HepG2 (cell line): ENCODE results near the gene GALNT18. TPM values are rescaled to one million over a fixed set of nuclear protein-coding genes. Genes with fewer than 3 reads are reported as not detected.

Source experiments
- ATAC-seq: fragments of 200-7000 bp; cut with Tn5 transposase; 3 replicates; pipeline ENCODE4 v1.9.1; 2020; ENCODE audit warnings: mild to moderate bottlenecking, moderate library complexity
- BruUV-seq: library from RNA; stranded (reverse); fragments of 400-500 nt; replicated peaks from 2 replicates; lab custom pipeline; 2021; lab: Mats Ljungman, UMichigan
- CTCF ChIA-PET: fragments of 300-600 bp; formaldehyde crosslinking; extraction: SDS; loops from one replicate; lab custom pipeline; 2021; ENCODE audit warnings: low total read pairs, inconsistent platforms, low intra/inter-chr PET ratio; lab: Yijun Ruan, JAX
- POLR2A ChIA-PET: fragments of 350-600 bp; sonication (Branson Sonifier 250); formaldehyde crosslinking; loops from one replicate; lab custom pipeline; 2020; ENCODE audit warnings: antibody characterized with exemption, inconsistent platforms; lab: Yijun Ruan, JAX
- DNase-seq: peaks from one replicate; pipeline ENCODE4 v3.0.0-alpha.2; 2015; ENCODE audit warnings: low spot score
- FAIRE-seq: peaks from 3 replicates; lab custom pipeline; 2011; peaks lifted over from hg19 to GRCh38; lab: Jason Lieb, UNC
- H2AFZ ChIP-seq: one replicate; pipeline ENCODE4 v1.6.1; 2011; ENCODE audit warnings: low read length, inconsistent platforms
- H3K27ac ChIP-seq: fragments of 300-600 bp; 3 replicates; pipeline ENCODE4 v1.8.0; 2011; ENCODE audit warnings: mixed run types, mild to moderate bottlenecking, mixed read lengths, low read length, inconsistent platforms; ENCODE audit not compliant: insufficient read depth; ENCODE audit errors: extremely low read length
- H3K27me3 ChIP-seq, 2 experiments: fragments of 200-600 bp in 1 of 2; 2 replicates in 1 of 2; 3 replicates in 1 of 2; pipeline versions ENCODE4 v1.6.0 to v1.8.0; 2011; ENCODE audit warnings: low read length in 2 of 2, mild to moderate bottlenecking in 2 of 2, moderate library complexity in 2 of 2, inconsistent platforms in 1 of 2; ENCODE audit not compliant: insufficient read depth in 2 of 2, control insufficient read depth in 1 of 2
- H3K36me3 ChIP-seq, 2 experiments: fragments of 200-600 bp in 1 of 2; replicated peaks in 1 of 2; 2 replicates in 1 of 2; 3 replicates in 1 of 2; pipeline versions ENCODE4 v1.5.1 to v1.8.0; 2011; ENCODE audit warnings: low read length in 2 of 2, inconsistent platforms in 1 of 2; ENCODE audit not compliant: insufficient read depth in 2 of 2, control insufficient read depth in 1 of 2
- H3K4me1 ChIP-seq: 2 replicates; pipeline ENCODE4 v1.5.1; 2012; ENCODE audit warnings: low read length, inconsistent platforms; ENCODE audit not compliant: insufficient read depth
- H3K4me2 ChIP-seq: 2 replicates; pipeline ENCODE4 v1.6.0; 2011; ENCODE audit warnings: low read depth, low read length, inconsistent platforms
- H3K4me3 ChIP-seq, 3 experiments: fragments of 200-600 bp in 1 of 3; sonication (generic), shearing (Covaris generic) in 1 of 3; replicated peaks in 1 of 3; 2 replicates each; pipeline ENCODE4 v1.5.1; 2011 to 2016; ENCODE audit warnings: low read length in 3 of 3, inconsistent platforms in 2 of 3, low read depth in 2 of 3, mild to moderate bottlenecking in 2 of 3, control low read depth in 1 of 3, mixed read lengths in 1 of 3; ENCODE audit not compliant: insufficient read depth in 1 of 3
- H3K79me2 ChIP-seq: one replicate; pipeline ENCODE4 v1.6.1; 2011; ENCODE audit warnings: low read length, inconsistent platforms; ENCODE audit not compliant: insufficient read depth
- H3K9ac ChIP-seq: 2 replicates; pipeline ENCODE4 v1.6.0; 2011; ENCODE audit warnings: mild to moderate bottlenecking, low read depth, low read length, inconsistent platforms; ENCODE audit not compliant: insufficient read depth
- H3K9me3 ChIP-seq: 2 replicates; pipeline ENCODE4 v1.5.1; 2012; ENCODE audit warnings: mild to moderate bottlenecking, low read length
- H4K20me1 ChIP-seq: 2 replicates; pipeline ENCODE4 v1.6.0; 2011; ENCODE audit warnings: inconsistent platforms, mild to moderate bottlenecking, low read length, moderate library complexity; ENCODE audit not compliant: insufficient read depth
- JARID2 ChIP-seq: sonication (generic); formaldehyde crosslinking; IDR thresholded peaks from 2 replicates; pipeline ENCODE4 v1.8.1; 2023; ENCODE audit warnings: missing genetic modification reagents, inconsistent platforms; ENCODE audit not compliant: insufficient replicate concordance
- NCOA1 ChIP-seq: sonication (generic); formaldehyde crosslinking; IDR thresholded peaks from 2 replicates; pipeline ENCODE4 v1.9.0; 2021; ENCODE audit warnings: missing genetic modification reagents
- NPAS2 ChIP-seq: sonication (generic); formaldehyde crosslinking; IDR thresholded peaks from 2 replicates; pipeline ENCODE4 v1.8.0; 2022; ENCODE audit warnings: mild to moderate bottlenecking, missing genetic modification reagents, borderline replicate concordance
- NR2F2 ChIP-seq: IDR thresholded peaks from 2 replicates; pipeline ENCODE4 v1.6.1; 2012; ENCODE audit warnings: low read depth, inconsistent platforms, borderline replicate concordance
- ZNF674 ChIP-seq: sonication (generic); formaldehyde crosslinking; IDR thresholded peaks from 2 replicates; pipeline ENCODE4 v1.5.0; 2020; ENCODE audit warnings: low read depth, mild to moderate bottlenecking, missing genetic modification reagents
- WGBS: methylation state at CpG from one replicate; pipeline ENCODE4 v1.1.6; 2017; ENCODE audit warnings: low lambda C conversion rate; 5-methylcytosine and 5-hydroxymethylcytosine counted together
- in situ Hi-C: cut with HindIII; loops from 2 replicates; pipeline ENCODE4 v1.10.0; 2017; ENCODE audit warnings: low pct_unique_long_range_greater_than_20kb; ENCODE audit not compliant: extremely low pct_ligation_motif_present
- intact Hi-C: fragments of 100-400 bp; cut with micrococcal nuclease; formaldehyde crosslinking; loops from one replicate; pipeline ENCODE4 v1.10.0; 2022; ENCODE audit not compliant: unreplicated experiment
- polyA plus RNA-seq, 8 experiments: library from polyadenylated mRNA; depleted of rRNA in 3 of 8; stranded (reverse) in 7 of 8; unstranded in 1 of 8; fragments of >200 nt; fragmentation: Illumina TruSeq in 4 of 8; extraction: Trizol in 4 of 8; gene quantifications; 2 replicates each; pipeline versions ENCODE4 v1.2.1 to v1.2.3, GENCODE V29; 2011 to 2016; ENCODE audit warnings: low read depth in 4 of 8, missing spikeins in 1 of 8, mixed read lengths in 1 of 8; ENCODE audit not compliant: insufficient read depth in 1 of 8
- total RNA-seq, 5 experiments: library from RNA; depleted of rRNA; stranded (reverse); fragments of >200 nt; fragmentation: Illumina TruSeq; extraction: Trizol; gene quantifications; 2 replicates each; pipeline ENCODE4 v1.2.3, GENCODE V29; 2016; ENCODE audit warnings: low read depth in 1 of 5
- TF ChIP-seq, protein P1 (sequence below): sonication (generic); formaldehyde crosslinking; IDR thresholded peaks from 2 replicates; pipeline ENCODE4 v1.4.0; 2020; ENCODE audit warnings: missing genetic modification reagents, borderline replicate concordance
- TF ChIP-seq, protein P2 (sequence below): sonication (generic); formaldehyde crosslinking; IDR thresholded peaks from 2 replicates; pipeline ENCODE4 v1.4.0; 2020; ENCODE audit warnings: mild to moderate bottlenecking, missing genetic modification reagents
- TF ChIP-seq, protein P3 (sequence below): sonication (generic); formaldehyde crosslinking; IDR thresholded peaks from 2 replicates; pipeline ENCODE4 v1.8.0; 2022; ENCODE audit warnings: missing genetic modification reagents, mild to moderate bottlenecking, borderline replicate concordance
- TF ChIP-seq, protein P4 (sequence below): sonication (generic); formaldehyde crosslinking; IDR thresholded peaks from 2 replicates; pipeline ENCODE4 v1.8.0; 2022; ENCODE audit warnings: mild to moderate bottlenecking, missing genetic modification reagents, borderline replicate concordance
- TF ChIP-seq, protein P5 (sequence below): IDR thresholded peaks from 2 replicates; pipeline ENCODE4 v1.6.1; 2016; ENCODE audit warnings: control low read depth

Gene GALNT18
- total and polyA plus RNA-seq, 2 of the 13 experiments (the other 11 are each of a cell fraction or from before 2014, with no cell fraction given) = 0.11 TPM; not detected in 1

DNA sequence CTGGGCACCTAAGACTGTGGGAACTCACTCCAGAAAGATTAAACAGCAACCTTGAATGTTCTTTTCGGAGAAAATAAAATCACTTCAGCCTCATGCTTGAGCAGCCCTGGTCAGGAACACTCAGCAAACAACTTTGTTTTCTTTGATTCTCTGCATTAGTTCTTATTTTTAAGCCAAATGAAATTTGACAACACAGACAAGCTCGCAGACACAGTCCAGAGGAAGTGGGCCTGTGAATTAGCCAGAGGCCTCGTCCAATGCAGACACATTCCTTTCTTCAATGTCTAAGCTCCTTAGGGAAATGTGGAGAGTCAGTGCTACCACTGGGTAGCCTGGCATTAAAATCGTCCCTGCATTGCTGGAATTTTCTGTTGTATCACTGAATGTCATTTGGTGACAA lies 205.9 kb downstream of the GALNT18 start:
- POLR2A ChIA-PET = no interaction called here

DNA sequence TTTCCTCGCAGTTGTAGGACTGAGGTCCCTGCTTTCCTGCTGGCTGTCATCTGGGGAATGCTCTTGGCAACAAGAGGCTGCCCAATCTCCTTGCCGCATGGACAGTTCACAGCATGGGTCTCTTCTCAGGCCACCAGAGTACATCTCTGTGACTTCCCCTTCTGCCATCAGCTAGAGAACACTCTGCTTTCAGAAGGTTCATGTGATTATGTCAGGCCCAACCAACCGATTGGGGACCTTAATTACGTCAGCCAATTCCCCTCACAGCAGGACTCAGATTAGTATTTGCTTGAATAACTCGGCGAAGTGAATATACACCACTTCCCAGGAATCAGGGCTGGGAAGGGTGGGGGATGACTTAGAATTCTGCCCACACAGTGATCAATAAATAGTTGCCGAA lies 206.8 kb downstream of the GALNT18 start:
- H3K9me3 ChIP-seq = no peaks in the 10 kb centered on the region
- no peak for TF ChIP-seq NCOA1 (CRISPR knock-in tag)
- TF ChIP-seq, protein P1, sequence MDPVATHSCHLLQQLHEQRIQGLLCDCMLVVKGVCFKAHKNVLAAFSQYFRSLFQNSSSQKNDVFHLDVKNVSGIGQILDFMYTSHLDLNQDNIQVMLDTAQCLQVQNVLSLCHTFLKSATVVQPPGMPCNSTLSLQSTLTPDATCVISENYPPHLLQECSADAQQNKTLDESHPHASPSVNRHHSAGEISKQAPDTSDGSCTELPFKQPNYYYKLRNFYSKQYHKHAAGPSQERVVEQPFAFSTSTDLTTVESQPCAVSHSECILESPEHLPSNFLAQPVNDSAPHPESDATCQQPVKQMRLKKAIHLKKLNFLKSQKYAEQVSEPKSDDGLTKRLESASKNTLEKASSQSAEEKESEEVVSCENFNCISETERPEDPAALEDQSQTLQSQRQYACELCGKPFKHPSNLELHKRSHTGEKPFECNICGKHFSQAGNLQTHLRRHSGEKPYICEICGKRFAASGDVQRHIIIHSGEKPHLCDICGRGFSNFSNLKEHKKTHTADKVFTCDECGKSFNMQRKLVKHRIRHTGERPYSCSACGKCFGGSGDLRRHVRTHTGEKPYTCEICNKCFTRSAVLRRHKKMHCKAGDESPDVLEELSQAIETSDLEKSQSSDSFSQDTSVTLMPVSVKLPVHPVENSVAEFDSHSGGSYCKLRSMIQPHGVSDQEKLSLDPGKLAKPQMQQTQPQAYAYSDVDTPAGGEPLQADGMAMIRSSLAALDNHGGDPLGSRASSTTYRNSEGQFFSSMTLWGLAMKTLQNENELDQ (CRISPR knock-in tag) = no peak
- TF ChIP-seq ZNF674 = no peak
- TF ChIP-seq, protein P2, sequence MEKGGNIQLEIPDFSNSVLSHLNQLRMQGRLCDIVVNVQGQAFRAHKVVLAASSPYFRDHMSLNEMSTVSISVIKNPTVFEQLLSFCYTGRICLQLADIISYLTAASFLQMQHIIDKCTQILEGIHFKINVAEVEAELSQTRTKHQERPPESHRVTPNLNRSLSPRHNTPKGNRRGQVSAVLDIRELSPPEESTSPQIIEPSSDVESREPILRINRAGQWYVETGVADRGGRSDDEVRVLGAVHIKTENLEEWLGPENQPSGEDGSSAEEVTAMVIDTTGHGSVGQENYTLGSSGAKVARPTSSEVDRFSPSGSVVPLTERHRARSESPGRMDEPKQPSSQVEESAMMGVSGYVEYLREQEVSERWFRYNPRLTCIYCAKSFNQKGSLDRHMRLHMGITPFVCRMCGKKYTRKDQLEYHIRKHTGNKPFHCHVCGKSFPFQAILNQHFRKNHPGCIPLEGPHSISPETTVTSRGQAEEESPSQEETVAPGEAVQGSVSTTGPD (CRISPR knock-in tag) = no peak
- no peak for TF ChIP-seq NR2F2
- TF ChIP-seq, protein P3, sequence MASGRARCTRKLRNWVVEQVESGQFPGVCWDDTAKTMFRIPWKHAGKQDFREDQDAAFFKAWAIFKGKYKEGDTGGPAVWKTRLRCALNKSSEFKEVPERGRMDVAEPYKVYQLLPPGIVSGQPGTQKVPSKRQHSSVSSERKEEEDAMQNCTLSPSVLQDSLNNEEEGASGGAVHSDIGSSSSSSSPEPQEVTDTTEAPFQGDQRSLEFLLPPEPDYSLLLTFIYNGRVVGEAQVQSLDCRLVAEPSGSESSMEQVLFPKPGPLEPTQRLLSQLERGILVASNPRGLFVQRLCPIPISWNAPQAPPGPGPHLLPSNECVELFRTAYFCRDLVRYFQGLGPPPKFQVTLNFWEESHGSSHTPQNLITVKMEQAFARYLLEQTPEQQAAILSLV (CRISPR knock-in tag) = no peak
- TF ChIP-seq, protein P4, sequence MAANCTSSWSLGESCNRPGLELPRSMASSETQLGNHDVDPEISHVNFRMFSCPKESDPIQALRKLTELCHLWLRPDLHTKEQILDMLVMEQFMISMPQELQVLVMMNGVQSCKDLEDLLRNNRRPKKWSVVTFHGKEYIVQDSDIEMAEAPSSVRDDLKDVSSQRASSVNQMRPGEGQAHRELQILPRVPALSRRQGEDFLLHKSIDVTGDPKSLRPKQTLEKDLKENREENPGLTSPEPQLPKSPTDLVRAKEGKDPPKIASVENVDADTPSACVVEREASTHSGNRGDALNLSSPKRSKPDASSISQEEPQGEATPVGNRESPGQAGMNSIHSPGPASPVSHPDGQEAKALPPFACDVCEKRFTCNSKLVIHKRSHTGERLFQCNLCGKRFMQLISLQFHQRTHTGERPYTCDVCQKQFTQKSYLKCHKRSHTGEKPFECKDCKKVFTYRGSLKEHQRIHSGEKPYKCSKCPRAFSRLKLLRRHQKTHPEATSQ = no peak
- TF ChIP-seq JARID2 (CRISPR knock-in tag) = no peak

More for the DNA sequence above, 205.9 kb downstream of the GALNT18 start:
- no peak overlapping the region for H3K27ac ChIP-seq
- no TSS peak for BruUV-seq
- no peak for ATAC-seq
- CTCF ChIA-PET = no interaction called here
- DNase-seq = no peak
- in situ Hi-C loops (no loop called here), intact Hi-C loops (no loop called here)
- no peaks in the 10 kb centered on the region for H3K36me3 ChIP-seq
- WGBS = 16% methylated on average over 4 of the region's 4 CpGs
- no peaks in the 10 kb centered on the region for H3K79me2 ChIP-seq
- H3K4me2 ChIP-seq = no peak overlapping the region
- no peaks in the 10 kb centered on the region for H3K4me1 ChIP-seq
- no peaks in the 10 kb centered on the region for H3K9me3 ChIP-seq
- TF ChIP-seq, protein P5, sequence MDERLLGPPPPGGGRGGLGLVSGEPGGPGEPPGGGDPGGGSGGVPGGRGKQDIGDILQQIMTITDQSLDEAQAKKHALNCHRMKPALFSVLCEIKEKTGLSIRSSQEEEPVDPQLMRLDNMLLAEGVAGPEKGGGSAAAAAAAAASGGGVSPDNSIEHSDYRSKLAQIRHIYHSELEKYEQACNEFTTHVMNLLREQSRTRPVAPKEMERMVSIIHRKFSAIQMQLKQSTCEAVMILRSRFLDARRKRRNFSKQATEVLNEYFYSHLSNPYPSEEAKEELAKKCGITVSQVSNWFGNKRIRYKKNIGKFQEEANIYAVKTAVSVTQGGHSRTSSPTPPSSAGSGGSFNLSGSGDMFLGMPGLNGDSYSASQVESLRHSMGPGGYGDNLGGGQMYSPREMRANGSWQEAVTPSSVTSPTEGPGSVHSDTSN (CRISPR knock-in tag) = no peak
- TF ChIP-seq NPAS2 (CRISPR knock-in tag) = no peak
- TF ChIP-seq, all 625 proteins: peak for 0
- H3K4me3 ChIP-seq = no peak overlapping the region
- FAIRE-seq = no peak
- peaks cover 0 to 6% of the 10 kb centered on the region in 2 experiments; a peak in 2 of 5 replicates for H3K27me3 ChIP-seq
- H3K9ac ChIP-seq = no peak overlapping the region
- H2AFZ ChIP-seq = no peak overlapping the region
- H4K20me1 ChIP-seq = no peaks in the 10 kb centered on the region

More for the DNA sequence above, 206.8 kb downstream of the GALNT18 start:
- no peak overlapping the region for H3K9ac ChIP-seq
- no peaks in the 10 kb centered on the region for H4K20me1 ChIP-seq
- H3K27ac ChIP-seq = no peak overlapping the region
- peaks cover 0 to 8% of the 10 kb centered on the region in 2 experiments; a peak in 2 of 5 replicates for H3K27me3 ChIP-seq
- no peaks in the 10 kb centered on the region for H3K36me3 ChIP-seq
- 37% methylated on average over 6 of the region's 7 CpGs for WGBS
- no peak overlapping the region for H3K4me3 ChIP-seq
- H3K79me2 ChIP-seq = no peaks in the 10 kb centered on the region
- no peak overlapping the region for H3K4me2 ChIP-seq
- no TSS peak for BruUV-seq
- no peak for FAIRE-seq
- no peaks in the 10 kb centered on the region for H3K4me1 ChIP-seq
- in situ Hi-C loops (no loop called here), intact Hi-C loops (no loop called here)
- no peak overlapping the region for H2AFZ ChIP-seq
- CTCF ChIA-PET = no interaction called here
- POLR2A ChIA-PET = no interaction called here
- DNase-seq = no peak
- ATAC-seq = no peak
